Fibroblast of villous mesenchyme (primary cell): ENCODE measurements around the gene MANBA. TPM values are rescaled to one million over a fixed set of nuclear protein-coding genes. Genes with fewer than 3 reads are reported as not detected.

Source experiments
- DNase-seq: peaks from one replicate; pipeline ENCODE4 v3.0.0-alpha.2; 2010; ENCODE audit warnings: low read depth
- H3K4me3 ChIP-seq: 2 replicates; pipeline ENCODE4 v1.5.1; 2011; ENCODE audit warnings: low read depth, mild to moderate bottlenecking, low read length
- total RNA-seq: library from RNA; depleted of rRNA; stranded (reverse); fragments of >200 nt; gene quantifications from 2 replicates; pipeline ENCODE4 v1.2.3, GENCODE V29; 2012
- TF ChIP-seq, protein P1 (sequence below): IDR thresholded peaks from 2 replicates; pipeline ENCODE4 v1.5.1; 2012; ENCODE audit warnings: low read depth, mild to moderate bottlenecking, low read length; ENCODE audit not compliant: insufficient read depth

MANBA gene
- total RNA-seq, result 53.5 and 70.5 TPM in 2 replicates

GRCh38 chr4:102760645-102761295 lies at the start of gene MANBA:
Gene MANBA, minus strand, starts transcription at chr4:102760968. Its CDS starts 74 bp downstream, at chr4:102760894.
- peak; percentile 79 for DNase-seq
- H3K4me3 ChIP-seq, result peak within 1 kb of the TSS; percentile 87
- TF ChIP-seq, protein P1, sequence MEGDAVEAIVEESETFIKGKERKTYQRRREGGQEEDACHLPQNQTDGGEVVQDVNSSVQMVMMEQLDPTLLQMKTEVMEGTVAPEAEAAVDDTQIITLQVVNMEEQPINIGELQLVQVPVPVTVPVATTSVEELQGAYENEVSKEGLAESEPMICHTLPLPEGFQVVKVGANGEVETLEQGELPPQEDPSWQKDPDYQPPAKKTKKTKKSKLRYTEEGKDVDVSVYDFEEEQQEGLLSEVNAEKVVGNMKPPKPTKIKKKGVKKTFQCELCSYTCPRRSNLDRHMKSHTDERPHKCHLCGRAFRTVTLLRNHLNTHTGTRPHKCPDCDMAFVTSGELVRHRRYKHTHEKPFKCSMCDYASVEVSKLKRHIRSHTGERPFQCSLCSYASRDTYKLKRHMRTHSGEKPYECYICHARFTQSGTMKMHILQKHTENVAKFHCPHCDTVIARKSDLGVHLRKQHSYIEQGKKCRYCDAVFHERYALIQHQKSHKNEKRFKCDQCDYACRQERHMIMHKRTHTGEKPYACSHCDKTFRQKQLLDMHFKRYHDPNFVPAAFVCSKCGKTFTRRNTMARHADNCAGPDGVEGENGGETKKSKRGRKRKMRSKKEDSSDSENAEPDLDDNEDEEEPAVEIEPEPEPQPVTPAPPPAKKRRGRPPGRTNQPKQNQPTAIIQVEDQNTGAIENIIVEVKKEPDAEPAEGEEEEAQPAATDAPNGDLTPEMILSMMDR, result no peak

DNA sequence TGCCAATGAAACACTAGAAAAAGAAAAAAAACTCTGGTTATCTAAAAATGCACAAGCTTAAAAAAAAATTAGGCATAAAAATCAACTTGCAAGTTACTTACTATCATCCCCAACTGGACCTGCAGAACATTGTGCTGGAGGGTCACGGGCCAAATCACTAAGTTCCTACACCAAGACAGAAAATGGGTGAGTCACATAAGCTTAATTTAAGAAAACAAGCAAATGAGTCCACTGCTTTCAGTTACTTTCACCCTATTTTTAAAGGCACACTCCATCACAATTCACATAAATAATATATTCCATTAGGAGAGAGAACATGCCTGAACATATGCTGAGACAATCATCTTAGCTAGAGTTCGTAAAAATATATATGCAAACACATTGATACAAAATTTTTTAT lies 48.9 kb upstream of the MANBA start:
- TF ChIP-seq, protein P1, result no peak
- DNase-seq, result no peak
- H3K4me3 ChIP-seq, result no peak overlapping the region

GRCh38 chr4:102809190-102809589 lies 48.4 kb upstream of the MANBA start:
- TF ChIP-seq, protein P1, result no peak
- H3K4me3 ChIP-seq, result no peak overlapping the region
- no peak for DNase-seq

DNA sequence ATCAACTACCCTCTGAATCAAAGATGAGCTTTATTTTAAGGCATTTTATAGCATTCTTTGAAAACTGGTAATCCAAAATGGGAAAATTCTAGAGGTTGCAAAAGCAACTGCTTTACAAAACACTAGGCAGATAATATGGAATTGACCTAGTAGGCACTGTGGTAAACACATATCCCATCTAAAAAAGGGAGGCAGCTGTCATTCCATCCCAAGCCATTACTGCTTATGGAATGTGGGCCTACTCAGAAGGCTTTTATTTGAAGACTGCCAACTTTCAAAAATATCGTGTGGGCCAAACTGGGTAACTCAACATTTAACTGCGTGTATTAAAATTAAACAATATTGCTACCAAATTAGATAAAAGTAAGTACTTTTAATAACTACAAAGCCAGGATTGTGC lies 47.2 kb upstream of the MANBA start:
- H3K4me3 ChIP-seq, result no peak overlapping the region
- DNase-seq, result no peak
- TF ChIP-seq, protein P1, result no peak

DNA sequence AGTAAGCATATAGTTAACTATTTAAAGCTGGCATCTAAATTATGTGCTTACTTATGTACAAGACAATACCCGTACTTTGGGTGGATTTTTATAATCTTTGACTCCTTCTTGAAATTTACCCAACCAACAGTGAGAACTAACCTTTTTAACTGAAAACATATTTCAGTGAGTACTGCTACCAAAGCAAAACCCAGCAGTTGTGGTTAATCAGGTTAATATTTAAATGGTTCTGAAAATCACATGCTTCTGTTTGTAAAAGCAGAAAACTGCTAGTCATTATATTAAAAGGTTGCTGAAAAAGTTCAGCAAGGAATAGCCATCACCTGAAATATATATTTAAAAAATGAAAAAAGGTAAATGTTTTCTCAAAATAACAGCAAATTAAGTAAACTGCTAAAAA lies 46.6 kb upstream of the MANBA start:
- no peak for DNase-seq
- TF ChIP-seq, protein P1, result no peak
- no peak overlapping the region for H3K4me3 ChIP-seq

- TF ChIP-seq, protein P1, result no peak
- no peak for DNase-seq
These were observed 39.0 kb upstream of the MANBA start for GRCh38 chr4:102799816-102800215.

GRCh38 chr4:102794999-102795398 lies 34.2 kb upstream of the MANBA start:
- no peak for DNase-seq
- H3K4me3 ChIP-seq, result no peak overlapping the region
- TF ChIP-seq, protein P1, result no peak

More at GRCh38 chr4:102799816-102800215, 39.0 kb upstream of the MANBA start:
- no peak overlapping the region for H3K4me3 ChIP-seq
